Mucosa of rectum (tissue), 2 donors: ENCODE data around the gene NTPCR.

Source experiments
- H3K27ac ChIP-seq, 2 donors: one replicate each; pipeline ENCODE4 v1.7.0; 2013; ENCODE audit warnings: inconsistent platforms in 2 of 2, low read depth in 2 of 2, low read length in 2 of 2
- H3K27me3 ChIP-seq, 2 donors: one replicate each; pipeline ENCODE4 v1.7.0; 2013; ENCODE audit warnings: low read length in 2 of 2; ENCODE audit not compliant: control insufficient read depth in 2 of 2, insufficient read depth in 2 of 2
- H3K36me3 ChIP-seq, 2 donors: one replicate each; pipeline ENCODE4 v1.7.0; 2013; ENCODE audit warnings: low read length in 2 of 2; ENCODE audit not compliant: control insufficient read depth in 2 of 2, insufficient read depth in 2 of 2
- H3K4me1 ChIP-seq, 2 donors: one replicate each; pipeline ENCODE4 v1.7.0; 2013; ENCODE audit warnings: low read length in 2 of 2, mild to moderate bottlenecking in 1 of 2; ENCODE audit not compliant: control insufficient read depth in 2 of 2, insufficient read depth in 2 of 2
- H3K4me3 ChIP-seq, 2 donors: one replicate each; pipeline ENCODE4 v1.7.0; 2013; ENCODE audit warnings: low read length in 2 of 2
- H3K9ac ChIP-seq, 2 donors: one replicate each; pipeline ENCODE4 v1.7.0; 2013; ENCODE audit warnings: low read length in 2 of 2, low read depth in 1 of 2, mild to moderate bottlenecking in 1 of 2
- H3K9me3 ChIP-seq, 2 donors: one replicate each; pipeline ENCODE4 v1.7.0; 2013; ENCODE audit warnings: low read length in 2 of 2; ENCODE audit not compliant: control insufficient read depth in 2 of 2
- donor health status: healthy.
- donor health status: Normal muscosa, but diverticular disease.

The NTPCR gene

DNA sequence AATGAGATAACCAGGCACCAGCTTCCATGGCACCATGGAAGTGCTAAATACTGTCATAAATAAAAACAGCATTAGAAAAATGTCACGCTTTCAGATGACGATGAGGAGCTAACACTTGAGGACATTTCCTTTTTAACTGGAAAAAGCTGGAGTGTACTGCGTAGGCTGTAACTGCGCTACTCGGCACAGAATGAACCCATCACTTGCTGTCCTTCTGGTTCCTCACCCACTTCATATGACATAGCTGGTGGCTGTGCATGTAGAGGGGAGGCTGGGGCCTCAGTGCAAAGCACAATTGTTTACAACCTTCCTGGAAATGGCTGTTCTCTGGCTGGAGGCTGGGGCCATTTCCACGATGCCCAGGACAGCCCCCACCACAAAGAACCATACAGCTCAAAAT, 55.7 kb downstream of the NTPCR start:
- no peak overlapping the region for H3K9ac ChIP-seq
- no peaks in the 10 kb centered on the region for H3K4me1 ChIP-seq
- H3K27ac ChIP-seq, result no peak overlapping the region
- H3K4me3 ChIP-seq, result no peak overlapping the region
- no peaks in the 10 kb centered on the region for H3K27me3 ChIP-seq
- H3K36me3 ChIP-seq, result no peaks in the 10 kb centered on the region
- no peaks in the 10 kb centered on the region for H3K9me3 ChIP-seq

DNA sequence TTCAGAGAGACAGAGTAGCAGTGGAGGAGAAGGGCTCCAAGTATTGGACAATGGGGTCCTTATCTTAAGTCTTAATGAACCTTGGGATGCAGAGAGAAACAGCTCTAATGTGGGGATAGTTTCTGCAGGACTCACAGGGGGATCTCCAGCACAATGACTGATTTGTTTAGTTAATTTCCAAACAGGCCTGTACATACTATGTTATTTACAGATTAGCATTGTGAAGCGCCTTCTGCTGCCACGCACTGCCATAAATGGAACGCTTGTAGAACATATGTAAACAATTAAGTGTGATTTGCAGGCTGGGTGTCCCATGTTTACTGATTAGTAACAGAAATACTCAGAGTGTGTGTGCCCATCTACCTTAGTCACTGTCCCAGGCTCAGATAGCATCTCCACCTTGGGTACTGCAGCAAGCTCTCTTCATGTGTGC, 56.1 kb downstream of the NTPCR start:
- Histone ChIP-seq H3K27me3 (no peaks in the 10 kb centered on the region), H3K27ac (no peak overlapping the region), H3K9ac (no peak overlapping the region), H3K4me1 (no peaks in the 10 kb centered on the region), H3K9me3 (no peaks in the 10 kb centered on the region), H3K36me3 (no peaks in the 10 kb centered on the region), H3K4me3 (no peak overlapping the region)

DNA sequence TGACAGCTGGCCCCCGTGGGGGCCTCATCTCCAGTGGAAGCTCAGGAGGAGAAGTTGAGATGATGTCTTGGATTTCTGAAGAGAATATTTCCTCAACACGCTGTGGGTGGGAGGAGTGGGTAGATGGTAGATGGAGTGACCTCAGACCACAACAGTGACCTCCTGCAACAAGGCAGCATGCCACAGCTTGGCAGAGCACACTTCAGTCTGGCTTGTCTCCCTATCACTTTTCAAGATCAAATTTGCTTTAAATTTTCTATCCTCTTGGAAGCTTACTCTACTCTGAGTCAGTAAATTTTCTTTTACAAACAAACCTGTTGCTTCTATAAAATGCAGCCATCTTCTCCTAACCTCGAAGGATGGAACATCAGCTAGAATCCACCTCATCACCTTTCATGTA, 59.7 kb downstream of the NTPCR start:
- no peak overlapping the region for H3K27ac ChIP-seq
- H3K9me3 ChIP-seq, result no peaks in the 10 kb centered on the region
- no peaks in the 10 kb centered on the region for H3K4me1 ChIP-seq
- no peak overlapping the region for H3K4me3 ChIP-seq
- H3K27me3 ChIP-seq, result no peaks in the 10 kb centered on the region
- H3K36me3 ChIP-seq, result peaks cover 0 to 2% of the 10 kb centered on the region in 2 donors
- no peak overlapping the region for H3K9ac ChIP-seq

GRCh38 chr1:233012021-233012420, 61.6 kb downstream of the NTPCR start:
- H3K4me1 ChIP-seq, result no peaks in the 10 kb centered on the region
- no peak overlapping the region for H3K27ac ChIP-seq
- H3K4me3 ChIP-seq, result no peak overlapping the region
- H3K9ac ChIP-seq, result no peak overlapping the region
- H3K36me3 ChIP-seq, result peaks cover 0 to 2% of the 10 kb centered on the region in 2 donors
- H3K9me3 ChIP-seq, result no peaks in the 10 kb centered on the region
- H3K27me3 ChIP-seq, result no peaks in the 10 kb centered on the region

DNA sequence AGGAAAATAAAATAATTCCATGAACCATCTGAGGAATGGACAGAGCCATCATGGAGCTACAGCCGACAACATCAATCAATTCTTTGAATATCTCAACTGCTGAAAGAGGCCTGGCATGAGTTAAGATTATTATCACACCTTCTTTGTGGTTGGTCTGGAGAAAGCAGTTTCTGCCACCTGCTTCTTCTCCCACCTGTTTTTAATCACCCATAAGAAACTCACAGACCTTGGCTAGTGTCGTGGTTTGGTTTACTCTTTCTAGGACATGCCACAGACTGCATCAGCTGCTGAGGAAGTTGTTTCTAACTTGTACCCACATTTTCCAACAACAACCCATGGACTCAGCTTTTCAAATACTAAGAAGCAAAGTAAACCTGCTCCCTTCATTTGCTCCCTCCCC, 65.6 kb downstream of the NTPCR start:
- Histone ChIP-seq H3K4me3 (no peak overlapping the region), H3K9me3 (no peaks in the 10 kb centered on the region), H3K9ac (no peak overlapping the region), H3K27me3 (no peaks in the 10 kb centered on the region), H3K4me1 (peaks cover 0 to 3% of the 10 kb centered on the region in 2 donors), H3K27ac (no peak overlapping the region), H3K36me3 (peaks cover 0 to 2% of the 10 kb centered on the region in 2 donors)

DNA sequence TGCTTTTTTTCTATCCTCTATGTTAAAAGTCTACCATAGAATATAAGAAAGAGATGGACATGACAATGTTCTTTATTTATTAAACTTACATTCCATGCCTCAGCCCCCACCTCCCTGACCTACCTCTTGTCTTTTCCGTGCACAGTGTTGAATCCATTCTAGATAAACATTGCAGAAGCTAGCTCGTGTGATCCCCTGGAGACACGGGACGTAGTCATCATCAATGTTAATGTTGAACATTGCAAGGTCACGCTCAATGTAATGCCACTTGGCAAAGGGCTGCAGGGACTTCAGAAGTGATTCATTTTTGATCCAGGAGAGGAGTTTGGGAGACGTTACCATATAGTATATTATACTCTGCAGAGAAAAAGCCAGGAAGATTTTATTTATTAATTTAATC, 66.4 kb downstream of the NTPCR start:
- H3K27me3 ChIP-seq, result no peaks in the 10 kb centered on the region
- no peaks in the 10 kb centered on the region for H3K9me3 ChIP-seq
- H3K27ac ChIP-seq, result no peak overlapping the region
- no peak overlapping the region for H3K4me3 ChIP-seq
- H3K9ac ChIP-seq, result no peak overlapping the region
- H3K36me3 ChIP-seq, result peaks cover 0 to 2% of the 10 kb centered on the region in 2 donors
- H3K4me1 ChIP-seq, result peaks cover 0 to 3% of the 10 kb centered on the region in 2 donors

GRCh38 chr1:233019083-233019482, 68.7 kb downstream of the NTPCR start:
- no peaks in the 10 kb centered on the region for H3K36me3 ChIP-seq
- no peak overlapping the region for H3K4me3 ChIP-seq

DNA sequence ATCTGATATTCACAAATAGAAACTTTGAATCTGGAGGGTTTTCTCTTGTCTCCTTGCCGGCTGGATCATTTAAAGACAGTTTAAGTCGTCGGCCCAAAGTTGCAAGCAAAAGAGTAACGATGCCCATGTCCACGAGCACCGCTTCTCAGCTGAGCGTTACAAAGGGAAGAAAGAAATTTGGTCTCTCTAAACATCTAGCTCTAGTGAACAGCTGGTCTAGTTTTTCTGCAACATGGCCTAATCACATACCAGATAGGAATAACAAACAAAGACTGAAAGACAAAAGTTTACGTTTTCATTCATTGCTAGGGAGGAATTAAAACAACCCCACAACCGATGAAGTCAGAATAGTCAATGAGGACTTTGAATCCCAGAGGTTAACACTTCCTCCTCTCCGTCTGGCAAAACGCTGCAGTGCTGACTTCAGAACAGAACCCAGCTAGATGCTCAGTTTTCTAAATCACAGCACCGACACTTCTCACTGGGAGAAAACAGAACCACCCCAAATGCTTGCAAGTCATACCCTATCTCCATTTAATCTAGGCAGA, 69.4 kb downstream of the NTPCR start:
- Histone ChIP-seq H3K27ac (no peak overlapping the region), H3K4me1 (peaks cover 0 to 3% of the 10 kb centered on the region in 2 donors)

More at GRCh38 chr1:233019083-233019482, 68.7 kb downstream of the NTPCR start:
- Histone ChIP-seq H3K9ac (no peak overlapping the region), H3K9me3 (no peaks in the 10 kb centered on the region), H3K27ac (no peak overlapping the region), H3K4me1 (peaks cover 0 to 3% of the 10 kb centered on the region in 2 donors), H3K27me3 (no peaks in the 10 kb centered on the region)

GRCh38 chr1:233020426-233020825, 70.0 kb downstream of the NTPCR start:
- Histone ChIP-seq H3K27me3 (no peaks in the 10 kb centered on the region), H3K36me3 (no peaks in the 10 kb centered on the region), H3K9ac (no peak overlapping the region), H3K9me3 (no peaks in the 10 kb centered on the region), H3K4me1 (peaks cover 2 to 3% of the 10 kb centered on the region in 2 donors), H3K4me3 (no peak overlapping the region), H3K27ac (no peak overlapping the region)

More for the DNA sequence above, 69.4 kb downstream of the NTPCR start:
- Histone ChIP-seq H3K9me3 (no peaks in the 10 kb centered on the region), H3K4me3 (no peak overlapping the region), H3K9ac (no peak overlapping the region), H3K27me3 (no peaks in the 10 kb centered on the region), H3K36me3 (no peaks in the 10 kb centered on the region)

DNA sequence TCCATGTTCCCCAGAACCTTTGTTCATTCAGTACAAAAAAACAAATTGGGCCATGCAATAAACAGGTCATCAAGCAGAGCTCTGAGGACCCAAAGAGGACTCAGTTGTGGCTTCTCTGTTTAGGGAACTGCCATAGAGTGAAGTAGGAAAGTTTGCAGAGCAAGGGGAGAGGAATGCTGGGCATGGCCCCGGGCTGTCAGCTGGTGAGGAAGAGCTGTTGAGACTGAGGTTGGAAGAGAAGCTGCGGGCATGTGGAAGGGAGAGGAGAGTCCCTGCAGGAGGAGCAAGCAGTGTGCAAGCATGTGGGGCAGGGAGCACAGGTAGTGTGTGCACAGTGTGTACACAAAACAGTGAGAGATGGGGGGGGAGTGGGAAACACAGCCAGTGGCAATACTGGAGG, 71.8 kb downstream of the NTPCR start:
- Histone ChIP-seq H3K36me3 (no peaks in the 10 kb centered on the region), H3K9ac (no peak overlapping the region), H3K4me1 (peaks cover 2 to 7% of the 10 kb centered on the region in 2 donors), H3K27me3 (no peaks in the 10 kb centered on the region), H3K4me3 (no peak overlapping the region), H3K9me3 (no peaks in the 10 kb centered on the region), H3K27ac (no peak overlapping the region)

DNA sequence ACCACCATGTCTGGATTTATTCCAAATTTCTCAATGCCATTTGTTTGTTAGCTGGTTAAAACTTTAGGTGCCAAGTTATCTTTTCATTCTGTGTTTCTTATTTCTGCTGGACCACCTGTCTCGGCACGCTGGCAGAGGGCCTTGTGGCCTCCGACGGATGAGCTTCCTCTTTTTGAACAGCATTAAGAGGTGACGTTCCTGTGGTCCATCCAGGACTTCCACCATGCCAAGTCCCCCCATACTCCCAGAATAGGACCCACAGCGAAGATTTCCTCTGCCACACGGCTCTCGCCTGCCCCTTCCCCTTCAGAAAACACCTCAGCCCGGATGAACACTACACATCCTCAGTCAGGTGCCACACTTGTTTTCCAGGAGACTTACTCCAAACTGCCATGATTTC, 73.8 kb downstream of the NTPCR start:
- no peak overlapping the region for H3K4me3 ChIP-seq
- no peak overlapping the region for H3K9ac ChIP-seq
- H3K9me3 ChIP-seq, result no peaks in the 10 kb centered on the region
- no peak overlapping the region for H3K27ac ChIP-seq
- no peaks in the 10 kb centered on the region for H3K36me3 ChIP-seq
- no peaks in the 10 kb centered on the region for H3K27me3 ChIP-seq
- H3K4me1 ChIP-seq, result peaks cover 2 to 7% of the 10 kb centered on the region in 2 donors
